C4-2B (cell line): ENCODE results near the gene KCNMA1.

ENCODE experiments used
- CTCF ChIP-seq: fragments of 450-650 bp; conservative IDR thresholded peaks from 2 replicates; pipeline ENCODE4 v1.5.1; 2017; ENCODE audit warnings: mild to moderate bottlenecking
- ZFX ChIP-seq: fragments of 450-650 bp; IDR thresholded peaks from 2 replicates; pipeline ENCODE4 v1.6.1; 2017

DNA sequence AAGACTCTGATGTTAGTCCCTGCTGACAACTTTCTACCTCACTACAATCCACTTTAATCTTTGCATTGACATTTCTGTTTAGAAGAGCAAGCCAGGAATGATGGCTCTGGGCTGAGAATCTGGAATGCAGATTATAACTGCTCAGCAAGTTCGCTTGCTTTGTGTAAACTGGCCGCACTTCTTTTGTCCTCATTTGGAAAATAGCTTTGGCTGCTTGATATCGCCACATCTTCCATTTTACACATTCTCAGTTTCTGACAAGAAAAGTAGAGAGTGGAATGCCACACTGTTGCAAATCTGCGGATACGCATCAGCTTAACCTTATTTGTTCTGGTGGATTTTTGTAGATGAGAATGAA is 429.8 kb downstream of the KCNMA1 start:
- TF ChIP-seq CTCF (no peak), ZFX (no peak)
